GM21447 (cell line): ENCODE data around the gene TAL1.
"Not testable (repeated sequence)": the region's sequence is repeated elsewhere in the genome, so short reads cannot be mapped to it uniquely, and the experiment has no call there.

Experiments
- ATAC-seq: cut with Tn5 transposase; IDR thresholded peaks from one replicate; pipeline ENCODE4 v1.9.1; 2021; ENCODE audit not compliant: unreplicated experiment

Gene TAL1

DNA sequence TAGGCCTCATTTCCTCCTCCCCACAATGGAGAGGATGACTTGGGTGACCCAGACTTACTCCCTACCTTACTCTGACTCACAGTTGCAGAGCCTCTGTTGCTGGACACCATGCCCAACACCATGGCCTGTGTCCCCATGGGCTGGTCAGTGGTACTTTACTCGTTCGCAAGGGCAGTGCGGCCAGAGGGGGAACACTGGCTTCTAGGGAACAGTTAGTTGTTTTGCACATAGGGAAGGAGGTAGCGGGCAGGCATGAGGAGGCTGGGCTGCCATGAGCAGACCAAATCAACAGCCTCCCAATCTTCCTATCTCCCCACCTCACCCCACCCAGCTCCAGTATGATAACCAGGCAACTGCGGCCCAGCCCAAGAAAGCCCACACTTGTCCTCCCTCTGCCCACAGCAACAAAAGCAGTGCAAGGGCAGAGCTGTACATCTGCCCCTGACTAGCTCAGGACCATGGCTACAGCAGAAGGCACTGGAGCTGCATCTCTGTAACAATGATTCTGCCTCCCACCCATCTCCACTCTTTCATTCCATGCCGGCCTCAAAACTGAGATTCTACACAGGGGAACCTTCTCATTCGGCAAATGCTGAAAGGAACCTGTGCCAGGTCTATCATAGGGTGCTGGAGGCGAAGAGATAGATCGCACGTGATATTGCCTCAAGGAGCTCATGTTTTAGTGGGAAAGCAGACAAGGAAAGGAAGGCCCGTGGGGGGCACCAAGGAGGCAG lies 18.6 kb downstream of the TAL1 start:
- ATAC-seq = no peak

DNA sequence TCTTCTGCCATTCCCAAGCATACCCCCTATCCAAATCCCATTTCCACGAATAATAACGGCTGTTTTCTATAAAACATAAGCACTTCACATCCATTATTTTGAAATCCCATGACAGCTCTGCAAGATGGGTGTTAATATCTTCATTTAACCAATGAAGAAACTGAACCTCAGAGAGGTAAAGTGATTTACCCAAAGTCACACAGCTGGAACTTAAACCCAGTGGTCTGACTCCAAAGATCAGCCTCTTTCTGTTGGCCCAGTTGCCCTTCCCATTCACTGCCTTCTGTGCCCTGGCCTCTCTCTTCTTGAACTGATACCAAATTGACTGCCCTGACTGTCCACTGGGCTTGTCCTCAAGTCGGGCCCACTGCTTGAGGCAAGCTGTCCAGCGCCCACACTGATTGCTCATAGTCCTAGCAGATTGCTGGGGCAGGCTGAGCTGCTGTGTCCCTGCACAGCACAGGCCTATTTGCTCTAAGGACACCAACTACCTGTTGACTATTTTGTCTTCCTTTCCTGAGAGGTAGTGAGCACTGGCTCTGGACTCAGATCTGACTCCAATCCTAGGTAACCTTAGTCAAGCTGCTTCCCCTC lies 19.3 kb downstream of the TAL1 start:
- no peak for ATAC-seq

GRCh38 chr1:47211796-47212269 lies 20.2 kb downstream of the TAL1 start:
- ATAC-seq = no peak

GRCh38 chr1:47210666-47211065 lies 21.4 kb downstream of the TAL1 start:
- ATAC-seq = no peak

GRCh38 chr1:47209725-47210325 lies 22.2 kb downstream of the TAL1 start:
- no peak for ATAC-seq

- no peak for ATAC-seq
Measured at GRCh38 chr1:47209091-47209490, 22.9 kb downstream of the TAL1 start.

- ATAC-seq = no peak
Measured at GRCh38 chr1:47208374-47208850, 23.6 kb downstream of the TAL1 start.

- no peak for ATAC-seq
Measured at GRCh38 chr1:47207803-47208373, 24.1 kb downstream of the TAL1 start.

DNA sequence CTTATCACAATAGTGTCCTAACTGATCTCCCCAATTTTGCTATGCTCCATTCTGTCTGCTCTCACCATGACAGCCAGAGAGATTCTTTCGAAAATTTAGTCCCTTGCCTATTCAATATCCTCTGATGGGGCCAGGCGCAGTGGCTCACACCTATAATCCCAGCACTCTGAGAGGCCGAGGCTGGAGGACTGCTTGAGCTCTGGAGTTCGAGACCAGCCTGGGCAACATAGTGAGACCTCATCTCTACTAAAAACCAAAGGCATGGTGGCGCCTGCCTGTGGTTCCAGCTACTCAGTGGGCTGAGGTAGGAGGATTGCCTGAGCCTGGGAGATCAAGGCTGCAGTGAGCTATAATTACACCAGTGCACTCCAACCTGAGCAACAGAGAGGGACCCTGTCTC lies 26.1 kb downstream of the TAL1 start:
- no peak for ATAC-seq

DNA sequence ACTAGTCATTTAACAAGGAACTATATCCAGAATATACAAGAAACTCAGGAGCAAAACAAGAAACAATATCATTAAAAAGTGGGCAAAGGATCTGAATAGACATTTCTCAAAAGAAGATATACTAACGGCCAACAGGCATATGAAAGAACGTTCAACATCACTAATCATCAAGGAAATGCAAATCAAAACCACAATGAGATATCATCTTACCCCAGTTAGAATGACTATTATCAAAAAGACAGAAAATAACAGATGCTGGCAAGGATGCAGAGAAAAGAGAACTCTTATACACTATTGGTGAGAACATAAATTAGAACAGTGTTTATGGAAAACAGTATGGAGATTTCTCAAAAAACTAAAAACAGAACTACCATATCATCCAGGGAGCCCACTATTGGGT lies 28.5 kb downstream of the TAL1 start:
- ATAC-seq = not testable (repeated sequence)

DNA sequence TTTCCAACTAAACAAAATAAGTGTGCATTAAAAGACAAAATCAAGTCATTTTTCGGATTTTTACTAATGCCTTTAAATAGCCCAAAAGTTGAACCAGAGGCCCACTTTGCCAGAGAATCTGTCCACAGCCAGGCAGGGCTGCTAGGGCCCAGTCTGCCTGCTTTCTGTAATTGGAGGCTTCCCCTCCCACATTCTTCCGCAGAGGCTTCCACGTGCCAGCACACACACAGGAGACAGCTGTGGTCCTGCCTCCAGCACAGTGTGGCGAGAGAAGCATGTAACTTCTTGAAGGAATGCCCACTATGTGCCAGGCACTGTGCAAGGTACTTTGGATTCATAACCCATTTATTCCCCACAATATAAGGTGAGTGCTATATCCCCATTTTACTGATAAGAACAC lies 30.8 kb downstream of the TAL1 start:
- ATAC-seq = no peak

- ATAC-seq = no peak
Measured at GRCh38 chr1:47198214-47198613, 33.8 kb downstream of the TAL1 start.

- ATAC-seq = no peak
Measured at GRCh38 chr1:47196622-47197021, 35.4 kb downstream of the TAL1 start.

- not testable (repeated sequence) for ATAC-seq
Measured at GRCh38 chr1:47195981-47196380, 36.0 kb downstream of the TAL1 start.

DNA sequence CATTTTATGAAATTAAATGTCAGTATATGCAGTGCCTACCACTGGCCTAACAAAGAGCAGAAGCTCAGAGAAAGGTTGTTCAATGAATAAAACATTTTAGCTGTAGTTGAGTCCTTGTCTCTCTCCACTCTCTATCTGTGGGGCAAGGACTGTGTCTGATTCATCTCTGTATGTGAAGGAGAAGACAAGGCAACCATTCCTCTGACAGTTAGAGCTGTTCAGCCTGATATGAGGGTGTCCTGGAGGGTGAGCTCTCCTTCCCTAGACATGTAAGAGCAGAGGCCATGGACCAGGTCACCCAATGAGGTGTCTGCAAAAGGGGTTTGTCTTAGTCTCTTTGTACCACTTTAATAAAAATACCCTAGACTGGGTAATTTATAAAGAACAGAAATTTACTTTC lies 37.7 kb downstream of the TAL1 start:
- no peak for ATAC-seq

GRCh38 chr1:47193496-47193895 lies 38.5 kb downstream of the TAL1 start:
- ATAC-seq = not testable (repeated sequence)

DNA sequence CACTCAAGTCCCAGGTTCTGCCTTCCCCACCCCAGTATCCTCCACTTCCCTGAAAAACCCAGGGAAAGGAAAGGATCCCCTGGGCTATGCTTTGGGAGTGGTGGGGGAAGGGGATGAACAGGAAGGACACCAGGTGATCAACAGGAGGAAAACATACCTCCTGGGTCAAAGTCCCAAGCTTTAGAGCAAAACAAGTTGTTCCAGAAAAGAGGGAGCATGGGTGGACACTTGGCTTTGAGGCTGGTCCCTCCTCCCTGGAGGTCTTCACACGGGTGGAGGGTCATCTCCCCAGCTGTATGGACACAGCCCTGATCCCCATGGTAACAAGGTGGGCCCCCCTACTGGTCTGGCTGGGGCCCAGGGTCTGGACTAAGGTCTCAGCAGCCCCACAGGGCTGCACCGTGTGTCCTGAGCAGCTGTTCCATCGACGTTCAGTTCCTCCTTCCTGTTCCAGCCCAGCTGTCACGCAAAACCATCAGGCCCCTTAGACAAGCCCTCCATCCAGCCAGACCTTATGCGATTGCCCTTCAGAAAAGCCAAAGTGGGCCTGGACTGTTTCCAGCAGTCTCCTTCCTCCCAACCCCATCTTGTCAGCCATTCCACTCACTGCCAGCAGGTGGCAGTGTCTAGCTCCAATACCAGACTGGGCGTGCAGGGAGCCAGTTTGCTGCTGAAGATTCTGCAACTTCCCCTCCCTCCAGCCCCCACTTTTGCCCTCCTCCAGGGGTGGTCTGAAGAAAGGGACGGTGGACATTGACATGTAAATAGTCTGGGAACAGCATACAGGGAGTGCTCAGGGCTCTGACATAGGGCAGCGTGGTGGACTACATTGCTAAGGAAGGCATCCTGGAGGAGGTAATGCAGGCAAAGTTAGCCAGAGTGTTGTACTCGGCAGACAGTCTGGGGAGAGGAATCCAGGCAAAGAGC lies 39.3 kb downstream of the TAL1 start:
- peak; percentile 66 for ATAC-seq

DNA sequence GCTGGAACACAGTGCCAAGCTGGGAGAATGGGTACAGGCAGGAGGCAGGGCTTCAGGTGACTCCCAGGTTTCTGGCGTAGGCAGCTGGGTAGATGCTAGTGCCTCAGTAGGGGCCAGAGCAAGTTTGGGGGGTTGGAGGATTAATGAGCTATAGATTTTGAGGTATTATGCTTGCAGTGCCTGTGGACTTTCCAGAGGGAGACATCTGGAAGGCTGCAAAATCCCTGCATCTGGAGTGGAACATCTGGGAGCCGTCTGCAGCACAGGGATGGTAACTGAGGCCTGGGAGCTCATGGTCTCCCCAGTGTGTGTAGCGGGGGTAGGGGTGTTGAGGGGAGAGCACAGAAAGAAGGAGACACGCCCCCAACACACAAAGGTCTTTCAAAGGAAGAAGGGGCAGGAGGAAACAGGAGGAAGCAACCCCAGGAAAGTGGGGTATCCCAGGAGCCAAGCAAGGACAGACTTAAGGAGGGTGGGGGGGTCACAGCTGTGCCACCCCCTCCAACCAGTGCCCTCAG lies 40.0 kb downstream of the TAL1 start:
- ATAC-seq = no peak

- ATAC-seq = no peak
Measured at GRCh38 chr1:47190857-47191256, 41.2 kb downstream of the TAL1 start.

- no peak for ATAC-seq
Measured at GRCh38 chr1:47190509-47190855, 41.5 kb downstream of the TAL1 start.
